HK-2 (cell line): ENCODE data around the gene JMJD8.

Experiments used
- DNase-seq: peaks from one replicate; pipeline ENCODE4 v3.0.0-alpha.2; 2018; ENCODE audit not compliant: unreplicated experiment

The JMJD8 gene

DNA sequence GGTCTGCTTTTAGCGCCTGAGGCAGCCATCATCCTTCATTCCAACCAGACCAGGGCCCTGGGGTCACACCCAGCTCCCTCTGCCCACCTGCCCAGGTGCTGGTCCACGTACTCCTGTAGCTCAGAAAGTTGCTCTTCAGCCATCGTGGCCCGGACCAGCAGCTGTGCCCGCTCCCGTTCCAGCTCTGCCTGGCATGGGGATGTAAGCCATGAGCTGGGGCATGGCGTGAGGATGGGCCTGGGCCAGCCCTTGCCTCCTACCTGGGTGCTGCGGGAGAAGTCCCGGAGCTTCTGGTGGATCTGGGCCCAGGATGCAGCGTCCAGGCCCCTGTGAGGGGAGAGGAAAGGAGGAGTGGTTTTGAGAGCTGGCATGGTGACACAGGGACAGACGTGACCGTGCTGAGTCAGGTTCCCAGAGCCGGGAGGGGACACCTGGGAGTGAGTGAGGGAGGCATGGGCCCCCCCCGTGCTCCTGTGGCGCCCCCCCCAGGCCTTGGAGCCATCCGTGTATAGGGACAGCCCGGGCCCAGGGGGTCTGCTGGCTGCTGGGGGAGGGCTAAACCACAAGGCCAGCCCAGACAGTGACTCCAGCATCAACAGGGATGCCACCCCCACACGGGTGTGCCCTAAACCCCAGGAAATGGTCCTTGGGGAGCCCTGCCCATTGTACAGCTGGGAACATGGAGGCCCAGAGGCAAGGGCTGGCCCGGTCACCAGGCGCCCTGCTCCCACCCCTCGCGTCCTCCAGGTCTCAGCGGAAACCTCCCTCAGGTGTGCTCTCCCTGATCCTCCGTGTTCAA lies 38.9 kb upstream of the JMJD8 start:
- DNase-seq: no peak

DNA sequence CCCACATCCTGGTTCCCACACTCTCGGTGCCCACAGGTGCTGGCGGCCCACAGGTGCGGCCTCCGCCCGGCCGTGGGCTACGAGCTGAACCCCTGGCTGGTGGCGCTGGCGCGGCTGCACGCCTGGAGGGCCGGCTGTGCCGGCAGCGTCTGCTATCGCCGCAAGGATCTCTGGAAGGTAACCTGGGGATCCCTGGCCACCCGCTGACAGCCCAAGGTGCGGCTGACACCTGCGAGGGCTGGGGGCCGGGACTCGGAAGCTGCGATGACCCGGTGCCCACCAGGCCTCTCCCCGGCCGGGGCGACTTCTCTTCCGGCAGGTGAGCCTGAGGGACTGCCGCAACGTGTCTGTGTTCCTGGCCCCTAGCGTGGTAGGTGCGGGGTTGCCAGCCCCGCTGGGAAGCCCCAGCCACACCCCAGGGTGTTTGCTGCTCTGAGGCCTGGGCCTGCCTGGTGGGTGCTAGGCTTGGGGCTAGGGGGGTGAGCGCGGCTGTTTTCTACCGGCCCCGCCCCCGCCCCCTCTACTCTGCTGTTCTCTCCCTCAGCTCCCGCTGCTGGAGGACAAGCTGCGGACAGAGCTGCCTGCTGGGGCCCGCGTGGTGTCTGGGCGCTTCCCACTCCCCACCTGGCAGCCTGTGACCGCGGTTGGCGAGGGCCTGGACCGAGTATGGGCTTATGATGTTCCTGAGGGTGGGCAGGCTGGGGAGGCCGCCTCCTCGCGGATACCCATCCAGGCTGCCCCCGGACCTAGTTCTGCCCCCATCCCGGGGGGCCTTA lies 37.8 kb upstream of the JMJD8 start:
- DNase-seq: no peak

DNA sequence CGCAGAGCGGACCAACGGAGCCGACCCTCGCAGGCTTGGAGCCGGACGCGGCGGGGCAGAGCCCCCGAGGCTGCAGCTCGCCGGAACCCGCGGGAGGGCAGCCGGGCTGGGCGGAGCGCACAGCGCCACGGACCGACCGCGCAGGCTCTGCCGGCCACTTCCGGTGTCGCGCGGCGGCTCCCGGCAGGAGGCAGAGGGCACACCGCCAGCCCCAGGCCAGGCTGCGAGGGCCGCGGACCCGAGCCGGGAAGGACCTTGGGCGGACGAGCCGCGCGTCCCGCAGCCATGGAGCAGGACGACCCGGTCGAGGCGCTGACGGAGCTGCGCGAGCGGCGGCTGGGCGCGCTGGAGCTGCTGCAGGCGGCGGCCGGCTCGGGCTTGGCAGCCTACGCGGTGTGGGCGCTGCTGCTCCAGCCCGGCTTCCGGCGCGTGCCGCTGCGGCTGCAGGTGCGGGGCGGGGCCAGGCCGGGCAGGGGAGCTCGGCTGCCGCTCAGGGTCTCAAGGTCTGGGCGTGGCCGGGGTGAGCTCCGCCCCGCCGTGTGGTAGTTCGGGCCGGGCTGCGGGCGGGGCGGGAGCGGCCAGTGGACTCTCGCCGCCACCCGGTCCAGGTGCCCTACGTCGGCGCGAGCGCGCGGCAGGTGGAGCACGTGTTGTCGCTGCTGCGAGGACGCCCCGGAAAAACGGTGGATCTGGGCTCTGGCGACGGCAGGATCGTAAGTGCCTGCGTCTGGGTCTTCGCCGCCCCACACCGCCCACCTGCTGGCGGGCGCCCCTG lies 37.0 kb upstream of the JMJD8 start, which contains the start of gene ANTKMT:
TSS of gene ANTKMT (plus strand) at position 157 of the 775 bp plus-strand sequence. CDS start at position 286, 129 bp downstream.
- peak; percentile 78 for DNase-seq

DNA sequence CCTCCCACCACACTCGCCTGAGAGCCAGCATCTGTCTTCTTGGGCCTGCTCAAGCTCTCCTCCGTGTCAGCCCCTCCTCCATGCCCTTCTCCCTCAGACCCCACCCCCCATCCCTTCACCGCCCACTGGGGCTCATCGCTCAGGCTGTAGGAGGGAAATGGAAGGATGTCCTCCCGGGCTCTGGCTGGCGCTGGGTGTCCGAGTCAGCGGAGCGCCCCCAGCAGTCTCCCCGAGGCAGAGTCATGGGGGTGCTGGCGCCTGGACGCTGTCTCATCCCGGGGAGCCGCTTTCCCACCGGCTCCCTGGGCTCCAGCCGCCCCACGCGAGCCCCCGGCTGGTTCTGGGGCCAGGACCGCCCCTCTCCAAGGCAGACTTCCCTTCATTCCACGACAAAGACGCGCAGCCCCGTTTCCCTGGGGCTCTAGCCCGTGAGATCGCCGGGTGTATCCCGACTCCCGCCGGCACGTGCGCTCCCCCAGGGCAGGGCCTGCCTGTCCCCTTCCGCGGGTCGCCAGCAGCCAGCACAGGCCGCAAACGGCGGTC lies 36.4 kb upstream of the JMJD8 start:
- peak; percentile 77 for DNase-seq

DNA sequence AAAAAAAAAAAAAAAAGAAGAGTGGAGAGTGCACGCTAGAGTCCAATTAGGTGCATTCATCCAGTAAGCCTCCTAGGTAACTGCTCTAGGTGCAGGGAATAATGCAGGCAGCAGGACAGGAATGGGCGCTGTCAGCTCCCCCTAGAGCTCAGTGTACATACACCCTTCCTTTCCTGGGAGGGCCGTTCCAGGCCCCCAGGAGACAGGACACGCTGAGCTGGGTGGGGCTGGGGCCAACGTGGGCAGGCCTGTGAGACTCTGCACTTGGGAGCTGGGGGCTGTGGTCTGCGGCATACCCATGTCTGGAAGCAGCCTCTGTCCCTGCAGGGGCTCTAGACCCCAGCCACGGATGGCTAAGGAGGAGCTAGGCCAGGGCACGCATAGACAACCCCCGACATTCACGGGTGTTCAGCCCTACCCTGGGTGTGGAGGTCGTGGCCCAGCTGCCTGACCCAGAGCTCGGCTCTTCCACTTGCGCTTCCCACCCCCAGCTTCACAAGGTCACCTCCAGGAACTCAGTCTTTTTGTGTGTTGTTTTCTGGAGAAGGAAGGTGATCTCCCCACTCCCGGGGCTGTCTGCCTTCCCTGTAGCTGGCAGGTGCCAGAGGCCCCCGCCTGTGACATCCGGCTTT lies 35.8 kb upstream of the JMJD8 start:
- peak; percentile 45 for DNase-seq

DNA sequence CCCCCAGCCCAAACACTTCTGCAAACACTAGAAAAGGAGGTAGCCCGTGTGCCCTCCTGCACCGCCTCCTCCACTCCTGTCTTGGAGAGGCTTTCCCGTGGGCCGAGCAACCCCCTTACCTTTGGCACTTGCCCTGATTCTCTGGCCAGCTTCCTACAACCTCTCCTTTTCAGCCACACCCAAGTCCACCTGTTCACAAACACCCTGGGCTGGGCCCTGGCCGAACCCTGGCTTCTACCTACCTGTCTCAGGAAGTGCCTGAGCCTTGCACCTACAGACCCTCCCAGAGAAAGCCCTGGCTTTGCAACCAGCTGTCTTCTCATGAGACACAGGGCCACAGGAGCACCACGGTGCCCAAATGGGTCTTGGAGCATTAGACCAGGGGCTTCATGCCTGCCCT lies 34.8 kb upstream of the JMJD8 start:
- DNase-seq: no peak

DNA sequence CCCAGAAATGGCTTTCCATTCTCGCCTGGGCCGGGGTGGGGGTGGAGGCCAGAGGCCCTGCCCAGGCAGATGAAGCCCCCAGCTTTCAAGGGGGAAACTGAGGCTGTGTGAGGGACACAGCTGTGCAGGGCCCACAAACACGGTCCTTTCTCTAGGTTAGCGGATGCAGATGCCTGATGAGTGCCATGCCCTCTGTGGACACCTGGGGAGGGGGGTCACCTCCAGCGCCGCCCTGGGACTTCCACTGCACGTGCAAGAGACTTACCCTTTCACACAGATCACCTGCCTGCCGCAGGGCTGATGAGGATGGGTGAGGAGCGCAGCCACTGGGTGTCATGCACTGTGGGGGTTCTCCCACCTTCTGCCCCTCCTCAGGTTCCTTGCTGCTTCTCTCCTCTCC lies 34.3 kb upstream of the JMJD8 start:
- DNase-seq: no peak

DNA sequence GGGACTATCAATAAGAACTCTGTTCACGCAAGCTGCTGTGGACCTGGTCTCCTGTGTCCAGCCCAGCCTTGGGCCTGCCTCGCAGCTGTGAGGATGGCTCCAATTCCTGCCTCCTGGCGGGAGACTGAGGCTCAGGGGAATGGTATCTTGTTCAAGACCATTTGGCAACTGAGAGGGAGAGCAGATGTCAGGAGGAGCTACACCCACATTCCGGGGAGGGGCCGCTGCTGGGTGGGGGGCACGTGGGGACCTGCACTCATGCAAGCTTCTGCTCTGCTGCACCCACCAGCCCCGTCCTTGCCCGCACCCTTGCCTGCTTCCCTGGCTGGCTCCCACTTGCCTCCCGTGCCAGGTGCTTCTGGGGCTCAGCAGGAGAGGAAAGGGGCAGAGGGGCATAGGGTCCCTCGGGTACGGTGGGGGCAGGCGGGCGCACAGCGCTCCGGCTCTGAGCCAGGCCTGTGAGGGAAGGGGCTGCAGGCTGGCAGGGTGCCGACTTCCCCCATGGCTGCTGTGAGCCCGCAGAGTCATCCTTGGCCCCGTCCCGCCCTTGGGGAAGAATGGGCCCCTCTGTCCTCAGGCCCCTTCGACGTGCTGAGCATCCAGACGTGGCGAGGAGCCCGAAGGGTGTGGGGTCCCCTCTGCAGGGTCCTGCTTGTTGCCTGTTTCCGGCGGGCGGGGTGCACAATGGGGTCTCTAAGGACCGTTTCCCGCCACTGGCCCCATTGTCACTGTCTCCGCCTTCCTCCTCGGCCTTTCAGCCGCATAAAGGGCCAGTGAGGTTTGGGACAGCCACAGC lies 33.5 kb upstream of the JMJD8 start:
- no peak for DNase-seq

DNA sequence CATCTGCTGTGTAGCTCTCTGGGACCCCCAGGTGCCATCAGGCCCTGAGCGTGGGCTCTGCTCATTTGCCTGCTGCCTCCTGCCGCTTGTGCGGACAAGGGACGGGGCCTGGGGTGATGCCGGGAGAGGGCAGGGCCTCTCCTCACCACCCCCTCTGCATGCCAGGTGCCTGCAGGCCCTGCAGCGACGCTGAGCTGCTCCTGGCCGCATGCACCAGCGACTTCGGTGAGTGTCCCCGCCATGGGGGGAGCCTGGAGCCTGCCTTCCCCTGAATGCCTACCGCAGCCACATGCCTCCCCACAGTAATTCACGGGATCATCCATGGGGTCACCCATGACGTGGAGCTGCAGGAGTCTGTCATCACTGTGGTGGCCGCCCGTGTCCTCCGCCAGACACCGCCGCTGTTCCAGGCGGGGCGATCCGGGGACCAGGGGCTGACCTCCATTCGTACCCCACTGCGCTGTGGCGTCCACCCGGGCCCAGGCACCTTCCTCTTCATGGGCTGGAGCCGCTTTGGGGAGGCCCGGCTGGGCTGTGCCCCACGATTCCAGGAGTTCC lies 32.7 kb upstream of the JMJD8 start:
- DNase-seq: no peak

DNA sequence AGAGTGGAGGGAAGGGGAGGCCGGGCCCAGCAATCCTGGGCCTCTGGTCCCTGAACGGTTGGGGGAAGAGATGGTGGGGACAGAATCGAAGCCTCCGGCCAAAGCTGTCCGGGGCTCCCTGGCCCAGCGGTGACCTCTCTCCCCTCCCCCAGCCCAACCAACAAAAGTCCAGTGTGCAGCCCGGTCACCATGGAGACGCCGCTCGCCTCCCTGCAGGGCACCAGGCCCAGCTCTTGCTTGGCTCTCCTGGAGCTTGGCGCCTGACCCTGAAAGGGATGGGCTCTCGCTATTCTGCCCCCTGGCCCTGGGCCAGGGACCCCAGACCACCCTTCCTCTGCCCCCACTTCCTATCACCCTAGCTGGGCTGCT lies 32.0 kb upstream of the JMJD8 start:
- peak; percentile 43 for DNase-seq

DNA sequence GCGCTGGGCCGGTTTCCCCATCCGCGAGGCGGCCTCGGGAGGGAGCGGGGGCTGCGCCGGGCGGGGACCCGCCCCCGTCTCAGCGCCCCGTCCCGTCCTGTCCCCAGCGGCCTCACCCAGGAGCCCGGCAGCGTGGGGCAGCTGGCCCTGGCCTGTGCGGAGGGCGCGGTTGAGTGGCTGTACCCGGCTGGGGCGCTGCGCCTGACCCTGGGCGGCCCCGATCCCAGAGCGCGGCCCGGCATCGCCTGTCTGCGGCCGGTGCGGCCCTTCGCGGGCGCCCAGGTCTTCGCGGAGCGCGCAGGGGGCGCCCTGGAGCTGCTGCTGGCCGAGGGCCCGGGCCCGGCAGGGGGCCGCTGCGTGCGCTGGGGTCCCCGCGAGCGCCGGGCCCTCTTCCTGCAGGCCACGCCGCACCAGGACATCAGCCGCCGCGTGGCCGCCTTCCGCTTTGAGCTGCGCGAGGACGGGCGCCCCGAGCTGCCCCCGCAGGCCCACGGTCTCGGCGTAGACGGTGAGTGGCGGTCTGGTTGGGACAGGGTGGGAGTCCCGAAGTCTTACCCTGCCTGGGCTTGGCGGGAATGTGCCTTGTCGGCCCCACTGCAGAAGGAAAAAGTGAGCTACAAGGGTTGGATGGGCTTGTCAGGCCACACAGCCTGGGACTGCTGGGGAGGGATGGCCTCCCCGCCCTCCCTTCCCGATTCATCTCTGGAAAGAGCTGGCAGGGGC lies 31.5 kb upstream of the JMJD8 start:
- no peak for DNase-seq

DNA sequence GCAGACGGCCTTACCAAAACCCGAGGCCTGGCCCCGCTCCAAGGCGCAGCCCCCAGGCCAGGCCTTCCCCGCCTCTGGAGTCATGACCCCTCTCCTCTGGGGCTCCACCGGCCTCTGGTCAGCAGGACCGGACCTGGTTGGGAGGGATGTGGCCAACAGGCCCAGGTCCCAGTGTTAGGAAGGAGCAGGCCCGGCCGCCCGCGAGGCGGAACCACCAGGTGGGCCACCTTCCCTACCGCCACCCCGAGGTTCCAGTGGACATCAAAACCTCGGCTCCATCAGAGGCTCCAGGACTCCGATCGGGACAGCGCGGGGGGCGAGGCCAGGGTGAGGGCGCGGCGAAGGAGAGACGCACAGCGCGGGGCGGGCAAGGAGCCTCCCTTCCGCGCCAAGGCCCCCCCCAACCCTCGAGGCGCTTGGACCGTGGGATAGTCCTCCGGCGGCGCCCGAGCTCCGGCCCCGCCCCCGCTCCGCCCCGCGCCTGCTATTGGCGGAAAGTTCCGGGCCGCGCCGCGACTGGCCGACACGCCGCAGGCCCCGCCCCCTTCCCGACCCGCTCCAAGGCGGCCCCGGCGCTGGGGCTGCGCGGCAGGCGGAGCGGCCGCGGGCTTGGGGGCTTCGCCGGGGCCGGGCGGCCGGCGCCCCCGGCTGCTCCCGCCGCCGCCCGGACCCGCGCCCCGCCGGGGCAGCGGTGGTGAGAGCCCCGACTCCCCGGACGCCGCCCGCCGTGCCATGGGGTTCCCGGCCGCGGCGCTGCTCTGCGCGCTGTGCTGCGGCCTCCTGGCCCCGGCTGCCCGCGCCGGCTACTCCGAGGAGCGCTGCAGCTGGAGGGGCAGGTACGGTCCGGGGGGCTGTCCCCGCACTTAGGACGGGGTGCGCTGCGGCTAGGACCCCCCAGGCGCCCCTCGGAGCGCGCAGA lies 30.7 kb upstream of the JMJD8 start, which contains the start of gene METRN:
TSS of gene METRN (plus strand) at position 561 of the 919 bp plus-strand sequence. CDS start at position 733, 172 bp downstream.
- DNase-seq: peak; percentile 86

DNA sequence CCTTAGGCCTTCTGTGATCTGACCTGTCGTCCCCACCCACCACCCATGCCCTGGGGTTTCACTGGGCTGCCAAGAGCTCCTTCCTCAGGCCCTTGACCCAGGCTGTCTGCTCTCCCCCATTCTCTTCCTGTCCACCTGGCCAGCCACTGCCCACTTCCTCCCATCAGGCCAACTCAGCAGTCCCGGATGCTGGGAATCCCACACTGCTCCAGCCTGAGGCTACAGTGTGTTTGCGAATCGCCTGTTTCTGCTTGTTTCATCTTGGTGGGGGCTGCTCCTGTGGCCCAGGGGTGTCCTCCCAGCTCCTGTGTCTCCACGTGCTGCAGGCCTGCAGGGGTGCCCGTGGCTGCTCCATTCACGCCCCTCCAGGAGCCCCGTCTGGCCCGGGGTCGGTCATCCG lies 29.9 kb upstream of the JMJD8 start:
- DNase-seq: peak; percentile 59

DNA sequence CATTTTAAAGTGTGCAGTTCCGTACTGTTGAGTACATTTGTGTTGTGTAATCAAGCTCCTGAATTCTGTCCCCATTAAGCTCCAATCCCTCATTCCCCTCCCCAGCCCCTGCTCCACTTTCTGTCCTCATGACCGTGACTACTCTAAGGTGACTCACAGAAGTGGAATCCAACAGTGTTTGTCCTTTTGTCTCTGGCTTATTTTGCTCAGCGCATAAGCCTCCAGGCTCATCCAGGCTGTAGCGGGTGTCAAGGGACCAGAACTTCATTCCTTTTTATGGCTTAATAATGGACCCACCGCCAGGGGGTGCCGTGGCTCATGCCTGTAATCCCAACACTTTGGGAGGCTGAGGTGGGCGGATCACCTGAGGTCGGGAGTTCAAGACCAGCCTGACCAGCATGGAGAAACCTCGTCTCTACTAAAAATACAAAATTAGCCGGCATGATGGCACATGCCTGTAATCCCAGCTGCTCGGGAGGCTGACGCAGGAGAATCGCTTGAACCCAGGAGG lies 28.7 kb upstream of the JMJD8 start:
- DNase-seq: peak; percentile 85

DNA sequence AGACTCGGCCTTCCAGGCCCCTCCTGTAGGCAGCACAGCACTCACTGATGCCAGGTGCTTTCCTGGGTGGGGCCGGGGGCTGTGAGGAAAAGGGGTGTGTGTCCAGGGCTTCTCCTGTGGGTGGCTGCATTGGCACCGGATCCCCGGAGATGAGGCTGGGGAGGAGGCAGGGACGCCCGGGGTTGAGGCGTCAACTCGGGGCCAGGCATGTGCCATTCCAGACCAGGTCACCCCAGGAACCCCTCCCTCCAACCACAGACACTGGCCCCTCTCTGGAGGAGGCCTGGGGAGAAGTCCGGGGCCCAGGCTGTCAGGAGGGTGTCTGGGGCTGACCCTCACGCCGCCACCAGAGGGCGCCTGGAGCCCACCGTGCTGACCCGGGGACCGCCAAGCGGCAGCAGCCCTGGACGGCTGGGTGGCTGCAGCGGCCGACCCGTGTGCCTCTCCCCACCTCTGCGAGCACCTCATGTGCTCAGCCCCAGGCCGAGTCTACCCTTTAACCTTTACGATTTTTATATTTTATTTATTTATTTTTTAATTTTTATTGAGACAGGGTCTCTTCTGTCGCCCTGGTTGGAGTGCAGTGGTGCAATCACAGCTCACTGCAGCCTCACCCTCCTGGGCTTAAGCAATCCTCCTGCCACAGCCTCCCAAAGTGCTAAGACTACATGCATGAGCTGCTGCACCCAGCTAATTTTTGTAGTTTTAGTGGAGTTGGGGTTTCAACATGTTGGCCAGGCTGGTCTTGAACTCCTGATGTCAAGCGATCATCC lies 27.6 kb upstream of the JMJD8 start:
- DNase-seq: peak; percentile 70

DNA sequence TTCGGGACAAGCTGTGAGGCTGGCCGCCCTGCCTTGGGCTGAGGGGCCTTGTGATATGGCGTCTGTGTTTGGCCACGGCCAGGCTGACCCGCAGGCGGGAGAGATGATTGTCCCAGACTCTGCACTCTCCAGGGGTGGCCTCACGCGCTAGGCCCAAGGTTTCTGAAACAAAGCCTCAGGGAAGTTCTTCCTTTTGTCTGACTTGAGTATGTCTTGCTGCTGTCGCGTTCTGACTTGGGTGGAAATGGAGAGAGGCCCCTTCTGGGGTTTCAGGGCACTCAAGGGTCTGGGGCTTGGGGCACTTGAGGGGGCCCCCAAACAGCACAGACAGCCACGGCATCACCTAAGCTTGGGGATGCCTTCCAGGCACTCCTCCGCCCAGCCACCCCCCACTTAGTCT lies 26.9 kb upstream of the JMJD8 start:
- DNase-seq: no peak

DNA sequence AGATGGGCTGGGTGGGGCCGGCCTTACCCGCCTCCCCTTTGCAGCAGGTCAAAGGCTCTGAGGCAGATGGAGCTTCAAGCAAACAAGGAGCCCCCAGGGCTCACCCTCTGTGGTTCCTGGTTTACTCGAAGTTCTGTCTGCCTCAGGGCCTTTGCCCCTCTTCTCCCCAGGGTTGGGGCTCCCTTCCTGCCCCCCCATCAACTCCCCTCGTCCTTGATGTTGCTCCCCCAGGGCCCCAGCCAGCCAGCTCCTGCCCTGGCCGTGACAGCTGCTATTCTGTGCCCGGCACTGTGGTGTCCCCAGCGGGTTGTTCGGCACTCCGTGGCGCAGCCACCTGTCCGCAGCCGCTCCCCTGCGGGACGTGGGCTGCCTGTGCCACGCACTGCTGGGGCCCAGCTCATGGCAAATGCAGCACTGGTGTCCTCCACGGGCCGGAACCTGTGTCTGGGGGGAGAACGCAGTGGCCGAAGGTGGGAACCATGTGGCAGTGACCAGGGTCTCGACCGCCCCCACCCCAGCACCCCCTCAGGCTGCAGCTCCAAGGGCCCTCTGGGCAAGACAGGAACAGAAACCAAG lies 26.5 kb upstream of the JMJD8 start:
- no peak for DNase-seq
